T-cell (primary cell): Measurements from ENCODE around the gene CD63. TPM values are rescaled to one million over a fixed set of nuclear protein-coding genes. Genes with fewer than 3 reads are reported as not detected.
A peak's percentile ranks its signal among the peaks of the same experiment; 100 is the strongest.

Source experiments
- ATAC-seq, 4 experiments: fragments of 200-7000 bp in 3 of 4; fragments of 150-1000 bp in 1 of 4; cut with Tn5 transposase; replicated peaks in 1 of 4; 1 replicate in 3 of 4; 2 replicates in 1 of 4; pipeline ENCODE4 v1.10.0; 2021; ENCODE audit warnings: moderate library complexity in 3 of 4, mild to moderate bottlenecking in 2 of 4, moderate number of reproducible peaks in 1 of 4
- CTCF ChIA-PET, 2 donors: fragments of 300-600 bp; sonication (Branson Sonifier 250); formaldehyde crosslinking; loops; one replicate each; lab custom pipeline; 2022; ENCODE audit warnings: antibody characterized with exemption in 2 of 2; lab: Charles Lee
- POLR2A ChIA-PET, 2 donors: fragments of 300-600 bp; sonication (Branson Sonifier 250); formaldehyde crosslinking; loops; one replicate each; lab custom pipeline; 2022; ENCODE audit warnings: antibody characterized with exemption in 2 of 2; lab: Charles Lee
- DNase-seq, 35 experiments: peaks; one replicate each; pipeline versions ENCODE4 v3.0.0 to v3.0.0-alpha.2; 2013 to 2023
- H3K27ac ChIP-seq: one replicate; pipeline ENCODE4 v1.5.1; 2013; ENCODE audit warnings: low read length
- H3K27me3 ChIP-seq, 2 experiments: replicated peaks in 1 of 2; 1 replicate in 1 of 2; 2 replicates in 1 of 2; pipeline versions ENCODE4 v1.6.1 to v1.7.0; 2013; ENCODE audit warnings: low read length in 1 of 2, mixed read lengths in 1 of 2; ENCODE audit not compliant: control insufficient read depth in 2 of 2, insufficient read depth in 2 of 2; ENCODE audit errors: extremely low read depth in 1 of 2
- H3K36me3 ChIP-seq, 2 donors: 1 replicate in 1 of 2; 2 replicates in 1 of 2; pipeline versions ENCODE4 v1.6.1 to v1.7.0; 2013; ENCODE audit warnings: low read length in 1 of 2; ENCODE audit not compliant: control insufficient read depth in 2 of 2, insufficient read depth in 1 of 2; ENCODE audit errors: extremely low read depth in 1 of 2
- H3K4me1 ChIP-seq, 2 experiments: 1 replicate in 1 of 2; 2 replicates in 1 of 2; pipeline versions ENCODE4 v1.6.1 to v1.7.0; 2013; ENCODE audit warnings: low read length in 2 of 2, mixed read lengths in 1 of 2; ENCODE audit not compliant: insufficient read depth in 2 of 2, control insufficient read depth in 1 of 2; ENCODE audit errors: extremely low read depth in 1 of 2
- H3K4me3 ChIP-seq, 2 donors: 1 replicate in 1 of 2; 2 replicates in 1 of 2; pipeline versions ENCODE4 v1.5.1 to v1.7.0; 2013; ENCODE audit warnings: mild to moderate bottlenecking in 2 of 2, low read length in 1 of 2, moderate library complexity in 1 of 2; ENCODE audit not compliant: control insufficient read depth in 1 of 2; ENCODE audit errors: extremely low read depth in 1 of 2
- H3K9me3 ChIP-seq: 2 replicates; pipeline ENCODE4 v1.7.0; 2013
- H3K27ac Mint-ChIP-seq, 2 donors: one replicate each; pipeline ENCODE4 v1.8.0; 2020 to 2021; ENCODE audit warnings: mild to moderate bottlenecking in 2 of 2, mixed read lengths in 2 of 2
- H3K27me3 Mint-ChIP-seq, 2 donors: one replicate each; pipeline ENCODE4 v1.8.0; 2021 to 2022; ENCODE audit warnings: mixed read lengths in 2 of 2
- H3K36me3 Mint-ChIP-seq: one replicate; pipeline ENCODE4 v1.8.0; 2021; ENCODE audit warnings: mixed read lengths
- H3K4me1 Mint-ChIP-seq, 3 donors: one replicate each; pipeline ENCODE4 v1.8.0; 2020 to 2022; ENCODE audit warnings: mixed read lengths in 3 of 3, mild to moderate bottlenecking in 1 of 3
- H3K4me3 Mint-ChIP-seq, 3 donors: one replicate each; pipeline ENCODE4 v1.8.0; 2020 to 2022; ENCODE audit warnings: mild to moderate bottlenecking in 3 of 3, mixed read lengths in 3 of 3, moderate library complexity in 3 of 3
- H3K9me3 Mint-ChIP-seq, 3 donors: one replicate each; pipeline ENCODE4 v1.8.0; 2020 to 2022; ENCODE audit warnings: mixed read lengths in 3 of 3
- whole genome bisulfite sequencing: methylation state at CpG from one replicate; pipeline ENCODE4 v1.1.5; 2013; ENCODE audit warnings: missing lambda C conversion rate; ENCODE audit not compliant: insufficient coverage; 5-methylcytosine and 5-hydroxymethylcytosine counted together
- total RNA-seq, 35 experiments: library from RNA in 6 of 35; stranded (reverse) in 6 of 35; fragments of 120-200 nt in 1 of 35; gene quantifications; one replicate each; pipeline versions ENCODE4 v1.2.1 to v1.2.4 and lab custom pipeline; 2013 to 2026

Gene CD63
- total RNA-seq, 5 donors from 2014 or later (not counting 1 experiment from before 2014, with no cell fraction given), result 41.3 to 88.2 (median 73.5) TPM

- CTCF ChIA-PET, result interaction anchor here (1.0 to 1.3 kb wide), 5 partner anchors 9 to 93 kb away, joined by 3 to 21 read pairs (median 4); partner anchors contain the start of genes BLOC1S1 (in 1 of the 2), ORMDL2 (in 1 of the 2) and SARNP (in 1 of the 2)
- ATAC-seq (no peak), DNase-seq (no peak)
- Histone ChIP-seq H3K4me1 (peaks cover 3 to 45% of the 10 kb centered on the region in 2 experiments), H3K27ac (peak overlapping the region; percentile 10), H3K9me3 (no peaks in the 10 kb centered on the region), H3K27me3 (no peaks in the 10 kb centered on the region), H3K36me3 (peaks cover 6 to 17% of the 10 kb centered on the region in 2 donors), H3K4me3 (no peak overlapping the region)
- H3K4me1 Mint-ChIP-seq, result peaks cover 25 to 45% (median 34%) of the 10 kb centered on the region in 3 donors
- H3K4me3 Mint-ChIP-seq, result no peak overlapping the region
- H3K36me3 Mint-ChIP-seq, result peaks cover 3% of the 10 kb centered on the region
- WGBS, result 83% methylated on average over 1 of the region's 3 CpGs
- no peaks in the 10 kb centered on the region for H3K27me3 Mint-ChIP-seq
- no peaks in the 10 kb centered on the region for H3K9me3 Mint-ChIP-seq
- peak overlapping the region; percentile 61 to 75 for H3K27ac Mint-ChIP-seq
- POLR2A ChIA-PET, result no interaction called here
Observed at GRCh38 chr12:55724940-55725309, 3.9 kb downstream of the CD63 start.

- DNase-seq (peak; percentile 34 to 76 (median 61)), ATAC-seq (peak; percentile 55 to 67 (median 59))
- Histone ChIP-seq H3K27ac (peak overlapping the region; percentile 10), H3K4me1 (peaks cover 2 to 43% of the 10 kb centered on the region in 2 experiments), H3K27me3 (no peaks in the 10 kb centered on the region), H3K4me3 (no peak overlapping the region), H3K36me3 (peaks cover 6 to 23% of the 10 kb centered on the region in 2 donors), H3K9me3 (no peaks in the 10 kb centered on the region)
- POLR2A ChIA-PET, result no interaction called here
- H3K27me3 Mint-ChIP-seq, result no peaks in the 10 kb centered on the region
- CTCF ChIA-PET, result interaction anchor here (1.0 to 1.3 kb wide), 5 partner anchors 9 to 93 kb away, joined by 3 to 21 read pairs (median 4); partner anchors contain the start of genes BLOC1S1 (in 1 of the 2), ORMDL2 (in 1 of the 2) and SARNP (in 1 of the 2)
- no peaks in the 10 kb centered on the region for H3K9me3 Mint-ChIP-seq
- H3K4me1 Mint-ChIP-seq, result peaks cover 21 to 40% (median 29%) of the 10 kb centered on the region in 3 donors
- H3K4me3 Mint-ChIP-seq, result no peak overlapping the region
- H3K36me3 Mint-ChIP-seq, result peaks cover 3% of the 10 kb centered on the region
- WGBS, result 98% methylated on average over 6 of the region's 11 CpGs
- H3K27ac Mint-ChIP-seq, result peak overlapping the region; percentile 61 to 75
Observed at GRCh38 chr12:55724226-55724939, 4.4 kb downstream of the CD63 start.

GRCh38 chr12:55723516-55724225 lies 5.1 kb downstream of the CD63 start:
- H3K4me1 ChIP-seq, result peaks cover 2 to 41% of the 10 kb centered on the region in 2 experiments
- no peaks in the 10 kb centered on the region for H3K27me3 ChIP-seq
- WGBS, result 90% methylated on average over 3 of the region's 10 CpGs
- no peak overlapping the region for H3K4me3 Mint-ChIP-seq
- no peak for ATAC-seq
- no peak overlapping the region for H3K4me3 ChIP-seq
- H3K36me3 Mint-ChIP-seq, result peaks cover 3% of the 10 kb centered on the region
- peaks cover 6 to 29% of the 10 kb centered on the region in 2 donors for H3K36me3 ChIP-seq
- no peak for DNase-seq
- no peaks in the 10 kb centered on the region for H3K27me3 Mint-ChIP-seq
- peaks cover 23 to 43% (median 28%) of the 10 kb centered on the region in 3 donors for H3K4me1 Mint-ChIP-seq
- peak overlapping the region in 1 of 2 donors; percentile 75 for H3K27ac Mint-ChIP-seq
- H3K27ac ChIP-seq, result no peak overlapping the region
- ChIA-PET POLR2A (no interaction called here), CTCF (no interaction called here)
- no peaks in the 10 kb centered on the region for H3K9me3 ChIP-seq
- no peaks in the 10 kb centered on the region for H3K9me3 Mint-ChIP-seq

GRCh38 chr12:55722948-55723347 lies 5.9 kb downstream of the CD63 start:
- ChIA-PET POLR2A (no interaction called here), CTCF (interaction anchor here in 1 of 2 donors (0.5 kb wide), 1 partner anchor 8 kb away, joined by 3 read pairs; no protein-coding TSS in a partner anchor)
- Histone ChIP-seq H3K27ac (no peak overlapping the region), H3K4me3 (no peak overlapping the region), H3K9me3 (no peaks in the 10 kb centered on the region), H3K27me3 (no peaks in the 10 kb centered on the region), H3K4me1 (peaks cover 2 to 43% of the 10 kb centered on the region in 2 experiments), H3K36me3 (peaks cover 6 to 34% of the 10 kb centered on the region in 2 donors)
- DNase-seq (no peak), ATAC-seq (no peak)
- peaks cover 6% of the 10 kb centered on the region for H3K36me3 Mint-ChIP-seq
- no peak overlapping the region for H3K27ac Mint-ChIP-seq
- H3K9me3 Mint-ChIP-seq, result no peaks in the 10 kb centered on the region
- WGBS, result 100% methylated on average over 5 of the region's 8 CpGs
- H3K4me1 Mint-ChIP-seq, result peaks cover 28 to 50% (median 31%) of the 10 kb centered on the region in 3 donors
- H3K4me3 Mint-ChIP-seq, result no peak overlapping the region
- no peaks in the 10 kb centered on the region for H3K27me3 Mint-ChIP-seq

GRCh38 chr12:55721601-55722213 lies 7.1 kb downstream of the CD63 start:
- ChIA-PET POLR2A (no interaction called here), CTCF (no interaction called here)
- peaks cover 25 to 50% (median 33%) of the 10 kb centered on the region in 3 donors for H3K4me1 Mint-ChIP-seq

GRCh38 chr12:55720894-55721444 lies 7.8 kb downstream of the CD63 start:
- 98% methylated on average over 7 of the region's 9 CpGs for WGBS
- Mint-ChIP-seq H3K27me3 (no peaks in the 10 kb centered on the region), H3K27ac (no peak overlapping the region), H3K4me3 (no peak overlapping the region), H3K36me3 (peaks cover 5% of the 10 kb centered on the region), H3K4me1 (peaks cover 28 to 50% (median 32%) of the 10 kb centered on the region in 3 donors), H3K9me3 (no peaks in the 10 kb centered on the region)
- CTCF ChIA-PET, result no interaction called here
- Histone ChIP-seq H3K27me3 (no peaks in the 10 kb centered on the region), H3K4me1 (peaks cover 5 to 49% of the 10 kb centered on the region in 2 experiments), H3K9me3 (no peaks in the 10 kb centered on the region), H3K27ac (no peak overlapping the region), H3K36me3 (peaks cover 6 to 31% of the 10 kb centered on the region in 2 donors), H3K4me3 (no peak overlapping the region)
- POLR2A ChIA-PET, result no interaction called here
- ATAC-seq (no peak), DNase-seq (no peak)

More at GRCh38 chr12:55721601-55722213, 7.1 kb downstream of the CD63 start:
- DNase-seq (no peak), ATAC-seq (no peak)
- Histone ChIP-seq H3K4me3 (no peak overlapping the region), H3K27me3 (no peaks in the 10 kb centered on the region), H3K4me1 (peaks cover 2 to 43% of the 10 kb centered on the region in 2 experiments), H3K27ac (no peak overlapping the region), H3K36me3 (peaks cover 6 to 34% of the 10 kb centered on the region in 2 donors), H3K9me3 (no peaks in the 10 kb centered on the region)
- Mint-ChIP-seq H3K36me3 (peaks cover 6% of the 10 kb centered on the region), H3K4me3 (no peak overlapping the region), H3K9me3 (no peaks in the 10 kb centered on the region), H3K27me3 (no peaks in the 10 kb centered on the region), H3K27ac (peak overlapping the region in 1 of 2 donors; percentile 45)
- 84% methylated on average over 9 of the region's 14 CpGs for WGBS
